Forelimb muscle (tissue), 1 donor: ENCODE data around the gene CLMP. TPM values are rescaled to one million over a fixed set of nuclear protein-coding genes. Genes with fewer than 3 reads are reported as not detected.
"Not testable (repeated sequence)": the region's sequence is repeated elsewhere in the genome, so short reads cannot be mapped to it uniquely, and the experiment has no call there.

Experiments used
- DNase-seq: peaks from one replicate; pipeline ENCODE4 v3.0.0-alpha.2; 2013; ENCODE audit warnings: low read depth
- polyA plus RNA-seq: library from polyadenylated mRNA; unstranded; fragments of 120-200 nt; gene quantifications from one replicate; pipeline ENCODE4 v1.2.1, GENCODE V29; 2013; ENCODE audit not compliant: insufficient read length

CLMP gene
- polyA plus RNA-seq, 1 donor: 12.0 TPM

DNA sequence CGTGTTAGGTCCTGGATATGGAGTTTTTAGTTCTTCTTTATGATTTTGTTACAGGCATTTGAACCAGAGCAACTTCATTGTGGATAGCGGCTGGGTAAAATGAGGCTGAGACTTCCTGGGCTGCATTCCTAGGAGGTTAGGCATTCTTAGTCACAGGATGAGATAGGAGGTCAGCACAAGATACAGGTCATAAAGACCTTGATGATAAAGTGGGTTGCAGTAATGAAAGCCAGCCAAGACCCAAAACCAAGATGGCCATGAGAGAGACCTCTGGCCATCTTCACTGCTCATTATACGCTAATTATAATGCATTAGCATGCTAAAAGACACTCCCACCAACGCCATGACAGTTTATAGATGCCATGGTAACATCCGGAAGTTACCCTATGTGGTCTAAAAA is 23.4 kb upstream of the CLMP start:
- no peak for DNase-seq

DNA sequence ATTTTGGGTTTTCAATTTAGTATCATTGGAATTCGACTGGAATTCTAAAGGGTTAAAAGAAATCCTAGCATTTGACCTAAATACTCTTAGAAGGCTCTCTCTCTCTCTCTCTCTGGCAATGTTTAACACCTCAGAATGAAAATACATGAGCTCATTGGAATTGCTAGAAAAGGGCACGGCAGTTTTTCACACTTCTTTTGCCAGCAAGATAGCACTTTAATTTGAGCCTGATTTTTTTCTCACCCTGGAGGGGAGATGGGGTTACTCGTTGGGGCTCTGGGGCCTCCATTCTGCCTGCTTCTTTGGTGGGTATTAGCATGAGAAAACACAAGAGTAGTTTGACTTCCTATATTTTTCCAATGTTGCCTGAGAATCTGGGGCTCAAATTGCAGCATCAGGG is 22.8 kb upstream of the CLMP start:
- DNase-seq: no peak

DNA sequence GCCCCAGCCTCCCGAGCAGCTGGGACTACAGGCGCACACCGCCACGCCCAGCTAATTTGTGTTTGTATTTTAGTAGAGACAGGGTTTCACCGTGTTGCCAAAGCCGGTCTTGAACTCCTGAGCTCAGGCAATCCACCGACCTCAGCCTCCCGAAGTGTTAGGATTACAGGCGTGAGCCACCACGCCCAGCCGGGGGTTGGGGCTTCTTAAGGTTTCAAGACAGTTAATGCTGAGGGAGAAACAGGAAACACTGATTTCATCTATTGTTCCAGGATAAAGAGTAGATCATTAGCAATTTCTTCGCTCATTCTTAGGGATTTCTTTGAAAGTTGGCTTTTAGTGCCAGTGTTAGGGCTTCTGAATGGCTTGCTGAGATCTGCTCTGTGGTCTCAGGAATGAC is 21.2 kb upstream of the CLMP start:
- DNase-seq: no peak

DNA sequence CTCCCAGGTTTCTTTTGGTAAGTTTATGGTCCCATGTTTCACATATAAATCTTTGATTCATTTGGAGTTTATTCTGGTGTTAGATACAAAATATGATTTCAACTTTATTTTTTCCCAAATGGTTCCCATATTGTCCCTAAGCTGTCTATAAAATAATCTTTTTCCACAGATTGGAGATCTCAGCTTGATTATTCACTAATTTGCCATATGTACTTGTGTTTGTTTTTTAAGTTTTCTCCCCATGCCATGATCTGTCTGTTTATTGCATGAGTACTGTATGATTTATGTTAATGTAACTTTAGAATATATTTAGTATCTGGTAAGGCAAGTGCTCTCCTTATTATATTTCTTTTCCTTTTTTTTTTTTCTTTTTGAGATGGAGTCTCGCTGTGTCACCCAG is 19.9 kb upstream of the CLMP start:
- DNase-seq: no peak

DNA sequence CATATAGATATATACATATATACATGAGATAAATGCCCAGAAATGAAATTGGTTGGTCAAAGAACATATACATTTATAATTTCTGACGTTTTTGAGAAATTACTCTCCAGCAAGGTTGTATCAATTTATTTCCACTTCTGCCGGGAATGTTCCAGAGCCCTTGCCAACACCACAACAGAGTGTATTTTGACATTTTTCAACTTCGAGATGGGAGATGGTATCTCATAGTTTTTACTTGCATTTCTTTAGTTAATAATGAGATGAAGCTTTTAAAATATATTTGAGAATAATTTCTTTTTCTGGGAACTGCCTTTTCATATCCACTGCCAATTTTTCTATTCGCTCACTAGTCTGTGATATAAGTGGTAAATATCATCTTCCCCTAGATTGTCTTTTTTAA is 19.3 kb upstream of the CLMP start:
- DNase-seq: no peak

DNA sequence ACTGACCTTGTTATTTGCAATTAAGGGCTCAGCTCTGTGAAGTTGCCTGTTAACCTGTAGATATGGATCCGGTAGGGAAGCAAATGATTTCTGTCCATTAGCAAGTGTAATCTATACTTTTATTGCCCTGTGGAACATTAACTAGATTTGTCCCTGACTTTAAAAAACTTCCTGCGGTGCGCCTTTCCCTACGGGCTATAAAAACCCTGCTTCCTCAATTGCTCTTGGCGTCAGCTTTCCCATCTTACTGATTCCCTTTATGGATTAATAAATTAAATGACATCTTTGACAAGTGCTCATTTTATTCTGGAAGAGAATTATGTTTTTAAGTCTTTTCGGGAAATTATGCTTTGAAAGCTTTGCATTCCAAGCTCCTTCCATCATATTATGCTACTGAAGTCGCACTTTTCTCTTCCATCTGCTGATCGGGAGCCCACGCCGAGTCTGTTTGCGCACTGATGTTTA is 18.3 kb upstream of the CLMP start:
- DNase-seq: no peak

DNA sequence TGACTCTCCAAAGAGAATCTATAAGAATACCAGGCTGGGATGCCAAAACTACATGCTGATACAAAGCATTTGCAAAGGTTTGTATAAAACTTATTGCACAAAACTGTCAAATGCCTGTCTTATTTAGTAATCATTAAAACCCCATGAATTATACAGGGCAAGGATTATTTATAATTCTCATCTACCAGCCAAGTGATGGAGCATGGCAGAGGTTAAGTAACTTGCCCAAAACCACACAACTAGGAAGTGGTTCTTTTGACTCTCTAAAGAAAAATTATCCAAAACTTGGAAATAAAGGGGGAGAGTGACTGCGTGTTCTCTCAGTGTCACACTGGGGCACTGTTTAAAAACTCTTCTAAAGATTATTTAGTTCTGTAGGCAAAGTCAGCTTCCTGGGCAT is 17.4 kb upstream of the CLMP start:
- DNase-seq: no peak

DNA sequence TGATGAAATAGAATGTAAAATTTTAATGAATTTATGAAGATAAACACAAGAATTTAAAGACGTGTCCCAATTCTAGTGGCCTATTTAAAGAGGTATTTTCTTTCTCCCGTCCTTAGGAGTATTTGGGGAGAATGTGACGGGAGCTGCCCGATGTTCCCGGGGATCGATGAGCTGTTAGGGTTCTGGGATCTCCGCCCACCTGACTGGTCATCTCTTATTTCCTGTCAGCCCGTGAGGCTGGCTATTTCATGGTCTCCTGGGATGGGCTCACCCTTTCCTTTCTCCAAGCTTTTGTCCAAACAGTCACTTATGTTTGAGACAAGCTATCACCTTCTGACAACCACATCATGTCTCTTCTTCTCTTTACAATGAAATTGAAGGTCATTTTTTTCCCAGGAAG is 16.9 kb upstream of the CLMP start:
- DNase-seq: no peak

DNA sequence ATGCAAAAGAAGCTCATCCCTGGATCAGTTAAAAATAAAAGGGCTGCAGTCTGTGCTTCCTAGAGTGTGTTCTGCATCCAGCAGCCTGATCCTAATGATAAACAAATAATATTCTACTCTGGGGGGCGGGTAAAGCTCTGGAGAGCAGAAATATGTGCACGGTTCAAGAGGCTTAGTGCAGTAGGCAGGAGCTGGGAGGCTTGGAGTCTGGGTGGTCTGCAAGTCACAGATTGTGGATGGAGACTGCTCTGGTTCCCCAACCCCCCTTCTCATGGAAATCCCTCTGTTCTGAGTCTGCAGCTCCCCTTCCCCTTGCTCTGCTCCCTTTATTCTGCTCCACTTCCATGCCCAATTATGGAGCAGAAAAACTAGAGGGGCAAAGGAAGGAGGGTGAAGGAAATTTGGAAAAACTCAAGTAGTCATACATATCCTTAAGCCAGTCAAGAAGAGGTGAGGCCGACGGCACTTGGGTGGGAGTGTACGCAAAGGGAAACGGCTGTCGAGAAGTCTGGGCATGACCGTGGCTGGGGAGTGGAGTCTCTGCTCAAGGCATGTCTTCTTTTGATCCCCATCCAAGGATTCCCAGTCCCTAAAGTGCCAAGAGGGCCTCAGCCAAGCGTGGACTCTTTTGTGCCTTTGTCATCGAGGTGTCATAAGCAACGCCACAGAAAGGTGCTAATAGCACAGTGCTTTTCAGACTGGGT is 16.3 kb upstream of the CLMP start:
- no peak for DNase-seq

DNA sequence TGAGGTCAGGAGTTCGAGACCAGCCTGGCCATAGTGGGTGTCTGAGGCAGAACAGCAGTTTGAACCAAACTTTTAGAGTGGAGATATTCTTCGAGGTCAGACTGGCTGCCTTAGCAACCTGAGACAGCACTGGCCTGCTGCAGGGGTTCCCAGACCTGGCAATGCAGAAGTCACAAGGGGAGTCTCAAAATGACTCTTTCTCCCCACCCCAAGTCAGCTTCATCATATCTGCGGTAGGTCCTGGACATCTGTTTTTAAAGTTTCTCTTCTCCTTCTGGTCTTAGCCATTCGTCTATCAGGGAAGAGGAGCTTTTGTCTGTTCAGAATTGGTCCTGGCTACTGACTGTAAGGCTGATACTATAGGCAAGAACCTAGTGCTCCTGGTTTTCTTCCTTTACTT is 14.5 kb upstream of the CLMP start:
- DNase-seq: no peak

DNA sequence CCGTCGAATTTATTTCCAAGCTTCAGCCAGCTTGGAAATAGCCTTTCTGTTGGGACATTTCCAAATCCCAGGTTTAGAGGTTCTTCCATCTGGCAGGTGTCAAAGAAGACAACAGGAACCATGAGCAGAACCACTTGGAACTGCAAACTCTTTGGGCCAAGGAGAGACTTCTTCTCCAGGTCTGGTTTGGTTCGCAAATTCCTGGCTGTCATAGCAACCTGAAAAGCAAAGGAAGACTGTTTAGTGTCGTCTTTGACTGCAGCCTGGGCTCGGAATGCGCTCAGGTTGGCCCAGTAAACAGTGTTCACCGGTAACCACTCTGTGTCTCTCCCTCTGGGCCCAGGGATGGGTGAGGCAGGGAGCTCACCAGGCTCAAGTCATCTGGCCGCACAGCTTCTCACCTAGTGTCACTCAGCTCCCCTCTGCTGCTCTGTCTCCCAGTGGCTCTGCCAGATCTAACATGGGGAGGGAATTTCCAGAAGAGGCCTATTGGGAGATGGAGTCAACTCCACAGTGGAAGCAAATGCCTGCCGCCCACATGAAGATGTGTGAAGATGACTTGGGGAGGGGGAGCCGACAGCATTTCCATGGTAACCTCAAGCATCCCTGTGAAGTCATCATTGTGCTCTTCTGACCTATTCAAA is 11.9 kb upstream of the CLMP start:
- DNase-seq: no peak

DNA sequence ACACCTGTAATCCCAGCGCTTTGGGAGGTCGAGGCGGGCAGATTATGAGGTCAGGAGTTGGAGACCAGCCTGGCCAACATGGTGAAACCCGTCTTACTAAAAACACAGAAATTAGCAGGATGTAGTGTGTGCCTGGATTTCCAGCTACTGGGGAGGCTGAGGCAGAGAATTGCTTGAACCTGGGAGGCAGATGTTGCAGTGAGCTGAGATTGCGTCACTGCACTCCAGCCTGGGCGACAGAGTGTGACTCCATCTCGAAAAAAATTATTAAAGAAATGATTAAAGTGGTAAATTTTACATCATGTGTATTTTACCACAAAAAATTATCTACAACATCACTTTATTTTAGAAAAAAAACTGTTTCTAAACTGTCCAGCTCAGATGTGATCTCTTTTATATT is 11.0 kb upstream of the CLMP start:
- not testable (repeated sequence) for DNase-seq

DNA sequence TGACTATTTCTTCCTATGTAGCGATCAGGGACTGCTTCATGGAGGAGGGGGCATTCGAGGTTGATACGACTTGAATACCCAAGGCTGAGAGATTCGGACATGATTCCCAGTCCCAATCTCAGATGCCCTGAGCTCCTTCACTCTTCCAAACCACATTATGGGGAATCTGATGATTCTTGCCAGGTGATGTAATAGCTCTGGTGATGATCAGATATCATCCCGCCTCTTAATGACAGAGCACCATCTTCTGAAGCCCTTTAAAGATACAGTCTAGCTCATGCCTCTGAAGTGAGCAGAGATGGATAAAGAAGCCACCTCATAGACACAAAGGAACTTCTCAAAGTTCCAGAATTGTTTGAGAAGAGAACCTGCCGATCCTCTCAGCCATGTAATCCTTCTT is 8.9 kb upstream of the CLMP start:
- no peak for DNase-seq

DNA sequence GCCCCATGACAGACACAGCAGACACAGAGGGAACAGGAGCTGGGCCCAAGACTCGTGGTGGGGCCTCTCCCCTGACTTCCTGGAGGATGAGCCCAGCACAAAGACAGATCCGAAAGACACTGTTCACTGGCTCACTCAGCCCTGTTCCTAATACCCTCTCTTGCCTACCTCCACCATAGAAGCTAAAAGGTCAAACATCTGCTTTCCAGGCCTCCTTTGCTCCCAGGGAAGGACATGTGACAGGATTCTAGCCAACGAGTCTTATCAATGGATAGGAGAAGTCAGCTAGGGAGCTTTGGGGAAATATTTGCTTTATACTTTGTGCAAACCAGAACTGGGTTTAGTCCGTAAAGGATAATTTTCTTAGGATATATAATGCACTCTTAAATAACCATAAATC is 8.4 kb upstream of the CLMP start:
- no peak for DNase-seq

DNA sequence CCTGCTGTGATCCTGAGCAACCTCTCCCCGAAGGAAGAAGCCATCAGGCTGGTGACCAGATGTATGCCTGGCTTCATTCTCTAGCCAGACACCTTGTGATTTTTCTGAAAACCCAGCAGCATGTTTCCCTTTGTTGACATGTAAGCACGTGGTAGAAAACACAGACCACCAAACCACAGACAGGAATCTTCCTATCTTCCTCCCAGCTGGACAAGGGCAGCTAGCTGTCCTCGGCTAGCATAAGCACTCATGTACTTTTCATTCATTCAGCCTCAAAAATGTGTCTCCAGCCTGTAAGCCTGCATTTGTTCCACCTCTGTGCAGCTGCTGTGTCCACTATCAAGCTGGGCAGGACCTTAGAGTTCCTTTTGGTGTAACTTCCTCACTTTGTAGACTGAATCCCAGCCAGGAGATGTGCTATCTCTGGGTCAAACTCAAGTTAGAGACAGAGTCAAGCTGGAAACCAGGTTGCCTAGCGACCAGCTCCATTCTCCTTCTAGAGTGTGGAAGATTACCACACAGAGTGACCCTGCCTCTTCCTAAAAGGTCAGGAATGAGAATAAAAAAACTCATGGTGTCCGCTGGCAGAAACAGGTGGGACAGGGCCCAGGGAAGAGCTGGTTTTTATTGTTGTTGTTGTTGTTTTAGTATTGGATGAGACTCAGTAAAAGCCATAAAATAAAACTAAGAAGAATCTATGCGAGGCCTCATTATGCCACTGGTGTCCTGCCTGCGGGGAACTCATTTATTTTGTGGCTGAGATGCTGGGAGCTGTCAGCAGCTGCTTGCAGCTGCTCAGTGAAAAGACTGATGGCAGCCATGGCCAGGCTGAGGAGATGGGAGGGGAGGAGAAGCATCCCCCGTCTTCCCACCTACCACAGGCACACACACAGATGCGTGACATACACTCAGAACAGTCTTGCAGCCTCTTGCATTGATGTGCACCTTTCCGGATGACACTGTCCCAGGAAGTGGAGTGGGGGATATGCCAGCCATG is 7.4 kb upstream of the CLMP start:
- DNase-seq: no peak

DNA sequence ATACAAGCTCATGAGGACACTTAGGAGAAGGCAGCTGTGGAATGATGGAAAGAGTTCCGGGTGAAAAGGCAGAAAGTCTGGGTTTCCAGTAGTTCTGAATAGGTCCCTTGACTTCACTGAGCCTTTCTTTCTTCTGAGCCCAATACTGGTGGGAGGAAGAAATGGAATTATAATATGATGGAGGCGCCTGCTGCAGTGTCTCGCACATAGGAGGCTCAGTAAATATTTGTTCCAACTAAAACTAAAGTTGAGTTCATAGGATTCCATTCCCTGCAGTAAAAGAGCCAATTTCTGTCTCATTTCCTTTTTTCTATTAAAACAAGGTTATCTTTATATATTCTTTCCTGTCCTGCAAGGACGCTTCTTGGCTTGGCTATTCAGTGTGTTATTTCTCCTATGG is 5.2 kb upstream of the CLMP start:
- DNase-seq: no peak

DNA sequence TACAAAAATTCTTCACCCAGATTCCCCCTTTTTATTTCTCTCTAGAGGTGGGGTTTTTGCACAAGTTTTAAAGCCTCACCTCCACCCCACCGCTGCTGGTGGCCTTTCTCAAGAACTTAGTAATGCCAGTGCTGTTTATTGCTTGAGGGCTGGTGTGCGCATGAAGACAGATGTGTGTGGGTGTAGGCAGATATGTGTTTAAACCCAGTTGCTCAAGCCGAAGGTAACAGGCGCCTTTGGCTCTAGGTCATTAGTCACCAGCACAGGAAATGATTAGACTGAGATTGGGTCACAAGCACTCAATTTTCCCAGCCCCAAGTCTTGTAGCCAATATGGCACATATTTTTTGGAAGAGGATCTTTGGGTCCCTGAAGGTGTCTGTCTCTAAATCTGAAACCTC is 2.7 kb upstream of the CLMP start:
- no peak for DNase-seq

DNA sequence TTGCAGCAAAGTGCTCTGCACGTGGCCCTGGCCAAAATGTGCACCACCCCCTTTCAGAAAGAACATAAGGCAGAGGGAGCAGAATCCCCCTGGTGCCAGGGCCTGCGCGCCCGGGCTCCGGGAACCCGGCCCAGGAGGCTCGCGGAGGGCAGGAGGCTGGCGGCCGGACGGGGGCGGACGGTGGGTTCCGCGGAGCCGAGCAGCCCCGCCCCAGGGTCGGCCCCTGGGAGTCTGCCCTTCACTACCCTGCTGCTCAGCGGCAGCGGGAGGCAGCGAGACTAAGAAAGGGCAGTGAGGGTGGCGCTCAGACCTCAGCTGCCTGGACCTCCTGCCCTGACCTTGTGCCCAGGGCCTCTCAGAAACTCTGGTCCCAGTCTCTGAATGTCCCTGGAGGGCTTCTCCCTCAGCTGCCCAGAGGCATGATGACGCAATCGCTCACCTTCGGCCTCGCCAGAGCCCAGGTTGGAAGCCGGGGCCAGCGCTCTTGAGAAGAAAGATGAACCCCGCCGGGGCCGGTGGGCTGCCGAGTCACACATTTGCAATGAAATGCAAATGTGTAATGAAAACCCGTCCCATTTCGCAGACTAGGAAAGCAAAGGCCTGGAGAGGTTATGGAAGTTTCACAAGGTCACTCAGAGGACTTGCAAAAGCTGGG is 1.1 kb upstream of the CLMP start:
- DNase-seq: no peak

DNA sequence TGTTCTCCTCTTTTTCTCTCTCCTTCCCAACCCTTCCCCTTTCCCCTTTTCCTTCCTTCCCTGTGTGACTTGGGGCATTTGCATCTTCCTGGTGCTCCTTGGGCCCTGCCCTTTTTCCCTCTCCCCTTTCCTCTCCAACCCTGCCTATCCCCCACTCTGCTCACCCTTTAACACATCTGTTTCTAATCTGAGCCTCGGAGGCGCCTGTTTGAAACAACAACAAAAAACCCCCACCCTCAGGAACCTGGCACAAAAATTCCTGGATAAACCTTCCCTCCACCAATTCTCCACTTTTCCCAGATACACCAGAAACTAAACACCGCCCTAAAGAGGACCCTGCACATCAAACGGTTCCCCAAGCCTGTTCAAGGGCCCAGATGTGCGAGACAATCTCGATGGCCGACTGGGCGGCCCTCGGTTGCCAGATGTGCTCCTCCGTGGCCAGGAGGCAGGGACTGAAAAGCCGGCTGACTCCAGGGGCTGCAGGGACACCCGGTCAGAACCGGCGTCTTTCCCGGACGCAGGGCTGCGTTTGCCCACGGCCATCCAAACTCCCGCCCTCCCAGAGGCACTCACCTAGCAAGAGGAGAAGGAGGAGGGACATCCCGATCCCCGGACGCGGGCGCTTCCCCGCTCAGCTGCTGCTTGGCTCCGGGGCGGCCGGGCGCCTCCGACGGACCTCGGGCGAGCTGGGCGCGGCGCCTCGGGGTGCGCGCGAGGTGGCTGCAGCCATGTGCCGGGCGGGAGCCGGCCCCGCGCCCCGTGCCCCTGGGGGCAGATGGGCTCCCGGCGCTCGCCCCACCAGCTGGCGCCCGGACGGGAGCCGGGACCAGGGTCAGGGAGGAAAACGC is 486 bp downstream of the CLMP start:
- no peak for DNase-seq

DNA sequence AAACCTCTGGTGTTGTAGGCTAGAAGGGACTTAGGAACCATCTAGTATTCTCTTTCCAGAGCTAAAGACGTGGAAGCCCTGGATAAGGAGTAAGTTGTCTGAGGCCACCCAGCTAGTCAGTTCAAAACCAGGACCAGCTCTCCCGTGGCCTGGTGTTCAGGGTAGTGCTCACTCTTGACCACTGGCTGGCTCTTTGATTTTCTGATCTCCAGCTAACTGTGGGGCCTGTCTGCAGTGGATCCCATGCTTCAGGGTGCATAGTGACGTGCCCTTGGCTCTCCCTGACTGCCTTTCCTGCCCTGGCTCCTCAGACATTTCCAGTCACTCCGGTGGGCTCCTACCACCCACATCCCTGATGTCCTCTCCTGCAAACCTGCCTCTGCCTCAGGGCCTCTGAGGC is 1.3 kb downstream of the CLMP start:
- no peak for DNase-seq

DNA sequence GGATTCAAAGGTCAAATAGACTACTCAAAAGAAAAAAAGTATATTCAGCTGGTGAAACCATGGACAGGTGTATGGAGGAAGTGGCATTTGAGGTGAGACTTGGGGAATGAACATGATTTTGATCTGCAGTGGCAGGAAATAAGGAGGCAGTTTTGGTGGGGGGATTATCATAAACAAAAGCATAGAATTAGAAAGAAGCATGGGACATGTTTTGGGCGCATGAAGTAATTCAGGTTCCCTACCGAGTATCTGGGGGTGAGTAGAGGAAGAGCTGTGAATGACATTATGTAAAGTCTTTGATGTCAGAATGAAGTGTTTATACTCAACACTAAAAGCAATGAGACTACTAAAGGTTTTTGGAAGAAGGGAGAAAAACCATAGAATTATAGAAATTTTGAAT is 3.1 kb downstream of the CLMP start:
- no peak for DNase-seq
